HG02840 (cell line): ENCODE results near the gene IL10RB.
"Not testable (repeated sequence)": the region's sequence is repeated elsewhere in the genome, so short reads cannot be mapped to it uniquely, and the experiment has no call there.

Source experiments
- ATAC-seq: cut with Tn5 transposase; IDR thresholded peaks from one replicate; pipeline ENCODE4 v1.9.1; 2021; ENCODE audit warnings: mild to moderate bottlenecking, moderate library complexity, moderate number of reproducible peaks; ENCODE audit not compliant: unreplicated experiment, low FRiP score

IL10RB gene

GRCh38 chr21:33296156-33296555, 30.0 kb downstream of the IL10RB start:
- ATAC-seq, result no peak

- ATAC-seq, result peak; percentile 58
These were observed 33.1 kb downstream of the IL10RB start for GRCh38 chr21:33299181-33299752.

- no peak for ATAC-seq
These were observed 34.8 kb downstream of the IL10RB start for GRCh38 chr21:33300701-33301631.

- no peak for ATAC-seq
These were observed 35.5 kb downstream of the IL10RB start for GRCh38 chr21:33301632-33302002.

- ATAC-seq, result no peak
These were observed 35.9 kb downstream of the IL10RB start for GRCh38 chr21:33302055-33302454.

- no peak for ATAC-seq
These were observed 36.6 kb downstream of the IL10RB start for GRCh38 chr21:33302796-33303195.

- no peak for ATAC-seq
These were observed 39.1 kb downstream of the IL10RB start for GRCh38 chr21:33305344-33305671.

- ATAC-seq, result no peak
These were observed 39.8 kb downstream of the IL10RB start for GRCh38 chr21:33305938-33306337.

- ATAC-seq, result peak; percentile 84
These were observed 42.7 kb downstream of the IL10RB start for GRCh38 chr21:33308586-33309490.

- no peak for ATAC-seq
These were observed 43.6 kb downstream of the IL10RB start for GRCh38 chr21:33309778-33310177.

- ATAC-seq, result no peak
These were observed 46.0 kb downstream of the IL10RB start for GRCh38 chr21:33312121-33312520.

- ATAC-seq, result no peak
These were observed 47.0 kb downstream of the IL10RB start for GRCh38 chr21:33313183-33313582.

GRCh38 chr21:33313611-33314010, 47.4 kb downstream of the IL10RB start:
- no peak for ATAC-seq

GRCh38 chr21:33314111-33314510, 47.9 kb downstream of the IL10RB start:
- ATAC-seq, result no peak

- no peak for ATAC-seq
These were observed 50.0 kb downstream of the IL10RB start for GRCh38 chr21:33315946-33316710.

GRCh38 chr21:33317145-33317544, 51.0 kb downstream of the IL10RB start:
- no peak for ATAC-seq

- ATAC-seq, result no peak
These were observed 51.8 kb downstream of the IL10RB start for GRCh38 chr21:33317786-33318486.

GRCh38 chr21:33321005-33321404, 54.8 kb downstream of the IL10RB start:
- ATAC-seq, result not testable (repeated sequence)

GRCh38 chr21:33323610-33324009, 57.4 kb downstream of the IL10RB start:
- ATAC-seq, result not testable (repeated sequence)
